HepG2 (cell line): ENCODE measurements around the gene DCUN1D2. TPM values are rescaled to one million over a fixed set of nuclear protein-coding genes. Genes with fewer than 3 reads are reported as not detected.

Experiments used
- ADNP ChIP-seq: sonication (generic); formaldehyde crosslinking; IDR thresholded peaks from 2 replicates; pipeline ENCODE4 v1.4.0; 2020; ENCODE audit warnings: missing genetic modification reagents
- AGO2 ChIP-seq: fragments of 200-400 bp; formaldehyde crosslinking; optimal IDR thresholded peaks from 2 replicates; pipeline ENCODE3; 2017; ENCODE audit warnings: mild to moderate bottlenecking, low read depth, low read length, moderate library complexity
- CBX5 ChIP-seq: sonication (generic); formaldehyde crosslinking; IDR thresholded peaks from 2 replicates; pipeline ENCODE4 v1.4.0; 2020; ENCODE audit warnings: missing genetic modification reagents, borderline replicate concordance
- CC2D1A ChIP-seq: sonication (generic); formaldehyde crosslinking; IDR thresholded peaks from 2 replicates; pipeline ENCODE4 v1.8.1; 2023; ENCODE audit warnings: mild to moderate bottlenecking, missing genetic modification reagents
- CREB1 ChIP-seq, 2 experiments: fragments of 450-650 bp in 1 of 2; IDR thresholded peaks; 2 replicates each; pipeline ENCODE4 v1.6.1; 2016 to 2017; ENCODE audit warnings: control low read depth in 1 of 2, mild to moderate bottlenecking in 1 of 2, missing compliant biosample characterization in 1 of 2, missing genetic modification characterization in 1 of 2
- ISL2 ChIP-seq: sonication (generic); formaldehyde crosslinking; IDR thresholded peaks from 2 replicates; pipeline ENCODE4 v1.5.0; 2020; ENCODE audit warnings: missing genetic modification reagents
- KAT7 ChIP-seq: IDR thresholded peaks from 2 replicates; pipeline ENCODE4 v1.6.1; 2018; ENCODE audit warnings: borderline replicate concordance, missing compliant biosample characterization
- KLF16 ChIP-seq, 2 experiments: sonication (generic) in 1 of 2; formaldehyde crosslinking in 1 of 2; IDR thresholded peaks; 2 replicates each; pipeline versions ENCODE4 v1.6.1 to v1.8.0; 2016 to 2023; ENCODE audit warnings: missing genetic modification reagents in 2 of 2, missing compliant biosample characterization in 1 of 2
- KLF6 ChIP-seq: IDR thresholded peaks from 2 replicates; pipeline ENCODE4 v1.8.0; 2016; ENCODE audit warnings: missing biosample characterization, missing genetic modification reagents
- SMARCC2 ChIP-seq: fragments of 450-650 bp; IDR thresholded peaks from 2 replicates; pipeline ENCODE4 v1.6.1; 2017; ENCODE audit warnings: antibody characterized with exemption, mild to moderate bottlenecking
- SUZ12 ChIP-seq: fragments of 150-350 bp; IDR thresholded peaks from 2 replicates; pipeline ENCODE4 v1.6.1; 2014; ENCODE audit warnings: low read depth, low read length
- ZFP62 ChIP-seq: sonication (generic); formaldehyde crosslinking; IDR thresholded peaks from 2 replicates; pipeline ENCODE4 v1.4.0; 2020; ENCODE audit warnings: missing genetic modification reagents
- ZNF10 ChIP-seq: sonication (generic); formaldehyde crosslinking; IDR thresholded peaks from 2 replicates; pipeline ENCODE4 v1.4.0; 2020; ENCODE audit warnings: mild to moderate bottlenecking, low read depth, missing genetic modification reagents, borderline replicate concordance
- ZNF136 ChIP-seq: sonication (generic); formaldehyde crosslinking; IDR thresholded peaks from 2 replicates; pipeline ENCODE4 v1.8.1; 2022; ENCODE audit warnings: low read depth, mild to moderate bottlenecking, moderate library complexity, missing genetic modification reagents
- ZNF678 ChIP-seq: sonication (generic); formaldehyde crosslinking; IDR thresholded peaks from 2 replicates; pipeline ENCODE4 v1.4.0; 2020; ENCODE audit warnings: mild to moderate bottlenecking, missing genetic modification reagents
- ZNF776 ChIP-seq: sonication (generic); formaldehyde crosslinking; IDR thresholded peaks from 2 replicates; pipeline ENCODE4 v1.4.0; 2020; ENCODE audit warnings: mild to moderate bottlenecking, missing genetic modification reagents
- polyA plus RNA-seq, 8 experiments: library from polyadenylated mRNA; depleted of rRNA in 3 of 8; stranded (reverse) in 7 of 8; unstranded in 1 of 8; fragments of >200 nt; fragmentation: Illumina TruSeq in 4 of 8; extraction: Trizol in 4 of 8; gene quantifications; 2 replicates each; pipeline versions ENCODE4 v1.2.1 to v1.2.3, GENCODE V29; 2011 to 2016; ENCODE audit warnings: low read depth in 4 of 8, missing spikeins in 1 of 8, mixed read lengths in 1 of 8; ENCODE audit not compliant: insufficient read depth in 1 of 8
- total RNA-seq, 5 experiments: library from RNA; depleted of rRNA; stranded (reverse); fragments of >200 nt; fragmentation: Illumina TruSeq; extraction: Trizol; gene quantifications; 2 replicates each; pipeline ENCODE4 v1.2.3, GENCODE V29; 2016; ENCODE audit warnings: low read depth in 1 of 5
- TF ChIP-seq, protein P1 (sequence below): sonication (generic); formaldehyde crosslinking; IDR thresholded peaks from 2 replicates; pipeline ENCODE4 v1.5.0; 2020; ENCODE audit warnings: missing genetic modification reagents
- TF ChIP-seq, protein P2 (sequence below): sonication (generic); formaldehyde crosslinking; IDR thresholded peaks from 2 replicates; pipeline ENCODE4 v1.4.0; 2020; ENCODE audit warnings: missing genetic modification reagents
- TF ChIP-seq, protein P3 (sequence below): sonication (generic); formaldehyde crosslinking; IDR thresholded peaks from 2 replicates; pipeline ENCODE4 v1.8.1; 2023; ENCODE audit warnings: missing genetic modification reagents, mild to moderate bottlenecking, borderline replicate concordance
- TF ChIP-seq, protein P4 (sequence below): sonication (generic); formaldehyde crosslinking; conservative IDR thresholded peaks from 2 replicates; pipeline ENCODE4 v1.4.0; 2020; ENCODE audit warnings: missing genetic modification reagents
- TF ChIP-seq, protein P5 (sequence below): sonication (generic); formaldehyde crosslinking; IDR thresholded peaks from 2 replicates; pipeline ENCODE4 v1.4.0; 2020; ENCODE audit warnings: mild to moderate bottlenecking, low read depth, missing genetic modification reagents
- TF ChIP-seq, protein P6 (sequence below): sonication (generic); formaldehyde crosslinking; IDR thresholded peaks from 2 replicates; pipeline ENCODE4 v1.5.1; 2020; ENCODE audit warnings: mild to moderate bottlenecking, moderate library complexity, missing genetic modification reagents

Gene DCUN1D2
- total and polyA plus RNA-seq, 2 of the 13 experiments (the other 11 are each of a cell fraction or from before 2014, with no cell fraction given), result 9.1 to 9.6 TPM

DNA sequence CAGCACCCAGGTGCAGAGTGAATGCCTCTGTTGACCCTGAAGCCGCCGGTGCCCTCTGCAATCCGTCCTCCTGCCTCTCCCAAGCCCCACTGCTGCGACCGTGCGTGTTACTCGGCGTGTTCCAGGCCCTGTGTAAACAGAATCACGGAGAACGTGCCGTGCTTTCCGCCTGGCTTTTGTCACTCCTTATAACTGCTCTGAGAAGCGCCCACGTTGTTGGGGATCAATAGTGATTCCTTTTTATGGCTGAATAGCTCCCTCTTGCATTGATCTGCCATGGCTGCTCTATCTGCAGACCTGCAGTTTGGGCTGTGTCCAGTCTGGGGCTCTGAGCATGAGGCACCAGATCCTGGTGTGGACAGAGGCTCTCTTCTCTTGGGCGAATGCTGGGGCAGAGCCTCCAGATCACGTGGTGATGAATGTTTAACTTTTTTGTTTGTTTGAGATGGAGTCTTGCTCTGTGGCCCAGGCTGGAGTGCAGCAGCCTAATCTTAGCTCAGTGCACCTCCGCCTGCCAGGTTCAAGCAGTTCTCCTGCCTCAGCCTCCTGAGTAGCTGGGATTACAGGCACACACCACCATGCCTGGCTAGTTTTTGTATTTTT is 53.0 kb downstream of the DCUN1D2 start (continued):
- no peak for TF ChIP-seq KLF6 (CRISPR knock-in tag)
- TF ChIP-seq, protein P1, sequence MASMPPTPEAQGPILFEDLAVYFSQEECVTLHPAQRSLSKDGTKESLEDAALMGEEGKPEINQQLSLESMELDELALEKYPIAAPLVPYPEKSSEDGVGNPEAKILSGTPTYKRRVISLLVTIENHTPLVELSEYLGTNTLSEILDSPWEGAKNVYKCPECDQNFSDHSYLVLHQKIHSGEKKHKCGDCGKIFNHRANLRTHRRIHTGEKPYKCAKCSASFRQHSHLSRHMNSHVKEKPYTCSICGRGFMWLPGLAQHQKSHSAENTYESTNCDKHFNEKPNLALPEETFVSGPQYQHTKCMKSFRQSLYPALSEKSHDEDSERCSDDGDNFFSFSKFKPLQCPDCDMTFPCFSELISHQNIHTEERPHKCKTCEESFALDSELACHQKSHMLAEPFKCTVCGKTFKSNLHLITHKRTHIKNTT (CRISPR knock-in tag), result no peak
- no peak for TF ChIP-seq CBX5 (CRISPR knock-in tag)
- no peak for TF ChIP-seq ZNF10 (CRISPR knock-in tag)
- TF ChIP-seq ISL2 (CRISPR knock-in tag), result no peak
- no peak for TF ChIP-seq ZNF776 (CRISPR knock-in tag)
- no peak for TF ChIP-seq CC2D1A (CRISPR knock-in tag)
- TF ChIP-seq AGO2, result no peak
- TF ChIP-seq, protein P2, sequence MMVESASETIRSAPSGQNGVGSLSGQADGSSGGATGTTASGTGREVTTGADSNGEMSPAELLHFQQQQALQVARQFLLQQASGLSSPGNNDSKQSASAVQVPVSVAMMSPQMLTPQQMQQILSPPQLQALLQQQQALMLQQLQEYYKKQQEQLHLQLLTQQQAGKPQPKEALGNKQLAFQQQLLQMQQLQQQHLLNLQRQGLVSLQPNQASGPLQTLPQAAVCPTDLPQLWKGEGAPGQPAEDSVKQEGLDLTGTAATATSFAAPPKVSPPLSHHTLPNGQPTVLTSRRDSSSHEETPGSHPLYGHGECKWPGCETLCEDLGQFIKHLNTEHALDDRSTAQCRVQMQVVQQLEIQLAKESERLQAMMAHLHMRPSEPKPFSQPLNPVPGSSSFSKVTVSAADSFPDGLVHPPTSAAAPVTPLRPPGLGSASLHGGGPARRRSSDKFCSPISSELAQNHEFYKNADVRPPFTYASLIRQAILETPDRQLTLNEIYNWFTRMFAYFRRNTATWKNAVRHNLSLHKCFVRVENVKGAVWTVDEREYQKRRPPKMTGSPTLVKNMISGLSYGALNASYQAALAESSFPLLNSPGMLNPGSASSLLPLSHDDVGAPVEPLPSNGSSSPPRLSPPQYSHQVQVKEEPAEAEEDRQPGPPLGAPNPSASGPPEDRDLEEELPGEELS, result peak; percentile 48
- TF ChIP-seq, protein P3, sequence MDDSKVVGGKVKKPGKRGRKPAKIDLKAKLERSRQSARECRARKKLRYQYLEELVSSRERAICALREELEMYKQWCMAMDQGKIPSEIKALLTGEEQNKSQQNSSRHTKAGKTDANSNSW (CRISPR knock-in tag), result no peak
- TF ChIP-seq ADNP (CRISPR knock-in tag), result no peak; the same call in 1 of the 2 replicates
- no peak for TF ChIP-seq CREB1 (IDR thresholded peaks at IDR 0.05)
- TF ChIP-seq CREB1 (CRISPR knock-in tag; IDR thresholded peaks at IDR 0.05), result no peak
- no peak for TF ChIP-seq KAT7 (CRISPR knock-in tag)
- TF ChIP-seq, protein P4, sequence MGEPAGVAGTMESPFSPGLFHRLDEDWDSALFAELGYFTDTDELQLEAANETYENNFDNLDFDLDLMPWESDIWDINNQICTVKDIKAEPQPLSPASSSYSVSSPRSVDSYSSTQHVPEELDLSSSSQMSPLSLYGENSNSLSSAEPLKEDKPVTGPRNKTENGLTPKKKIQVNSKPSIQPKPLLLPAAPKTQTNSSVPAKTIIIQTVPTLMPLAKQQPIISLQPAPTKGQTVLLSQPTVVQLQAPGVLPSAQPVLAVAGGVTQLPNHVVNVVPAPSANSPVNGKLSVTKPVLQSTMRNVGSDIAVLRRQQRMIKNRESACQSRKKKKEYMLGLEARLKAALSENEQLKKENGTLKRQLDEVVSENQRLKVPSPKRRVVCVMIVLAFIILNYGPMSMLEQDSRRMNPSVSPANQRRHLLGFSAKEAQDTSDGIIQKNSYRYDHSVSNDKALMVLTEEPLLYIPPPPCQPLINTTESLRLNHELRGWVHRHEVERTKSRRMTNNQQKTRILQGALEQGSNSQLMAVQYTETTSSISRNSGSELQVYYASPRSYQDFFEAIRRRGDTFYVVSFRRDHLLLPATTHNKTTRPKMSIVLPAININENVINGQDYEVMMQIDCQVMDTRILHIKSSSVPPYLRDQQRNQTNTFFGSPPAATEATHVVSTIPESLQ, result no peak
- TF ChIP-seq ZNF136, result no peak
- no peak for TF ChIP-seq ZNF678 (CRISPR knock-in tag)
- no peak for TF ChIP-seq KLF16 (CRISPR knock-in tag; IDR thresholded peaks at IDR 0.05)
- TF ChIP-seq ZFP62 (CRISPR knock-in tag), result no peak
- TF ChIP-seq, protein P5, sequence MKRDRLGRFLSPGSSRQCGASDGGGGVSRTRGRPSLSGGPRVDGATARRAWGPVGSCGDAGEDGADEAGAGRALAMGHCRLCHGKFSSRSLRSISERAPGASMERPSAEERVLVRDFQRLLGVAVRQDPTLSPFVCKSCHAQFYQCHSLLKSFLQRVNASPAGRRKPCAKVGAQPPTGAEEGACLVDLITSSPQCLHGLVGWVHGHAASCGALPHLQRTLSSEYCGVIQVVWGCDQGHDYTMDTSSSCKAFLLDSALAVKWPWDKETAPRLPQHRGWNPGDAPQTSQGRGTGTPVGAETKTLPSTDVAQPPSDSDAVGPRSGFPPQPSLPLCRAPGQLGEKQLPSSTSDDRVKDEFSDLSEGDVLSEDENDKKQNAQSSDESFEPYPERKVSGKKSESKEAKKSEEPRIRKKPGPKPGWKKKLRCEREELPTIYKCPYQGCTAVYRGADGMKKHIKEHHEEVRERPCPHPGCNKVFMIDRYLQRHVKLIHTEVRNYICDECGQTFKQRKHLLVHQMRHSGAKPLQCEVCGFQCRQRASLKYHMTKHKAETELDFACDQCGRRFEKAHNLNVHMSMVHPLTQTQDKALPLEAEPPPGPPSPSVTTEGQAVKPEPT (CRISPR knock-in tag), result no peak
- TF ChIP-seq, protein P6, sequence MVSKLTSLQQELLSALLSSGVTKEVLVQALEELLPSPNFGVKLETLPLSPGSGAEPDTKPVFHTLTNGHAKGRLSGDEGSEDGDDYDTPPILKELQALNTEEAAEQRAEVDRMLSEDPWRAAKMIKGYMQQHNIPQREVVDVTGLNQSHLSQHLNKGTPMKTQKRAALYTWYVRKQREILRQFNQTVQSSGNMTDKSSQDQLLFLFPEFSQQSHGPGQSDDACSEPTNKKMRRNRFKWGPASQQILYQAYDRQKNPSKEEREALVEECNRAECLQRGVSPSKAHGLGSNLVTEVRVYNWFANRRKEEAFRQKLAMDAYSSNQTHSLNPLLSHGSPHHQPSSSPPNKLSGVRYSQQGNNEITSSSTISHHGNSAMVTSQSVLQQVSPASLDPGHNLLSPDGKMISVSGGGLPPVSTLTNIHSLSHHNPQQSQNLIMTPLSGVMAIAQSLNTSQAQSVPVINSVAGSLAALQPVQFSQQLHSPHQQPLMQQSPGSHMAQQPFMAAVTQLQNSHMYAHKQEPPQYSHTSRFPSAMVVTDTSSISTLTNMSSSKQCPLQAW (CRISPR knock-in tag), result peak; percentile 77
- no peak for TF ChIP-seq SUZ12
- TF ChIP-seq SMARCC2, result no peak
